HPDE6-E6E7 (cell line): ENCODE results near the gene SLC25A13.

ENCODE experiments used
- DNase-seq: peaks from one replicate; pipeline ENCODE4 v3.0.0; 2011; ENCODE audit warnings: missing footprints; ENCODE audit errors: extremely low spot score

The SLC25A13 gene

DNA sequence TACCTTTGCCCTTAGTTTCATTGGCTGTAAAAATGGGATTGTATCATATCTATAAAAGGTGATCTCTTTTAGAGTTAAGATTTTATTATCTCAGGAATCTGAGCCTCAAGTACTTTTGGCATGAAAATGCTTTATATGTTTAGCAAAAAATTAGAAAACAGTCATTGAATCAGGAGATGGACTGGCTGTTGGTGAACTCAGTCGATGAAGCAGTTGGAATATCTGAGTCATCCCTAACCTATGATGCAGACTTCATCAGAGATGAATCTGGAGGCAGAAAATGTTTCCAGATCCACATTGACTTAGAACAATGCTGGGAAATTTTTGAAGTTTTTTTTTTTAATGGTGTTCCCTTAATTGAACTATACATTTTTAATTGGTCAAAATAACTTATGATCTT lies 228.5 kb downstream of the SLC25A13 start:
- DNase-seq: peak; percentile 6

DNA sequence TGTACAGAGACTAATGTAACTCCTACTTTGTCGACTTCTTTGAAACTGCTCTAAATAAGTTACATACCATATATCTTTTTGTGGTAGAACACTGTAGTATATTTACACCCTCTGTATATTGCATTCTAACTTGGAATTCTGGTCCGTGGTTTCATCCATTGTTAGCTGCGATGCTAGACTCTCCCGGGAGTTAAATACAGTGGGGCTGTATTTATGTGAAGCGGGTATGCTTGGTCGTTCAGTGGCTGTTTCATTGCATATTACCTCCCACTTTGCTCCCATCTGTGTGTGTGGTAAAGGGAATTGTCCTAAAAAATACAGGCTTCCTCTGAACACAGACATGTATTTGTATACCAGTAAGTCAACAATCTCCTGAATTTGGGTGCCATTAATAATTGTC lies 231.1 kb downstream of the SLC25A13 start:
- no peak for DNase-seq

GRCh38 chr7:96089511-96089910 lies 232.4 kb downstream of the SLC25A13 start:
- no peak for DNase-seq

- DNase-seq: no peak
Observed at GRCh38 chr7:96088579-96088978, 233.3 kb downstream of the SLC25A13 start.

- DNase-seq: no peak
Observed at GRCh38 chr7:96085953-96086352, 235.9 kb downstream of the SLC25A13 start.

GRCh38 chr7:96084881-96085553 lies 236.9 kb downstream of the SLC25A13 start:
- DNase-seq: peak; percentile 71

GRCh38 chr7:96080027-96080426 lies 241.9 kb downstream of the SLC25A13 start:
- DNase-seq: no peak

- no peak for DNase-seq
Observed at GRCh38 chr7:96076350-96076707, 245.6 kb downstream of the SLC25A13 start.

DNA sequence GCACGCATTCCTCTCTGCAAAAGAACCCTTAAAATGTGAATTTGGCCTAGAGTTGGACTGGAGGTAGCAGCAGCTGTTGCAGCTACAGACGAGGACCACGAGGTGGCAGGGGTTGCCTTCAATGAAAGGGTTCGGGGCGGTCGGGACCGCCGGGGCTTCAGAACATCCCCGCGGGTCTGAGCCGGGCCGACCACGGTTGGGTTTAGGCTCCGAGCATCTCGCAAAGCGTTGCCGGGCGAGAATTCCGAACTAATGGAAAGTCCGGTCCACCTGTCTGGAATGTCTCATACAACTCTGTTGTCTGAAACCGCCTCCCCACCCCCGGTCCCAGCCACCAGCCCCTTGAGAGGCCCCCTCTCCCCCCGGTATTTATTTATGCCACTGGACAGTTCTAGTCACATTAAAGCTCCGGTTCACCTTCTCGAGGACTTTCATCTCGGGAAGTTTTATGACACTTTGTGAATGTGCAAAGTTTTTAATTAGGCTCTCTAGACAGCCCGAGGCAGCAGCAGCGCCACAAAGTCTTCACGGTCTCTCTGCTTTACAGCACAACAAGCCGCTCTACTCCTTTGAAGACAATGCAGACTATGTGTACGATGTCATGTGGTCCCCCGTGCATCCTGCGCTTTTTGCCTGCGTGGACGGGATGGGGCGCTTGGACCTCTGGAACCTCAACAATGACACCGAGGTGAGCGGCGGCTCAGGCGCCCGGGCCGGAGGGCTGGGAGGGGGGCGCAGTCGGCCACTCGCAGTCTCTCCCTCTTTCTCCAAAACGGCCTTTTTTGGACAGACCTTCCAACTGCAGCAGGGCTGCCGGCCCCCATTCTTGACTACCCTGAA lies 246.2 kb downstream of the SLC25A13 start:
- peak; percentile 64 for DNase-seq

- no peak for DNase-seq
Observed at GRCh38 chr7:96074871-96075270, 247.0 kb downstream of the SLC25A13 start.
